Left cardiac atrium (tissue), 4 donors: ENCODE results near the gene DHRS11. TPM values are rescaled to one million over a fixed set of nuclear protein-coding genes. Genes with fewer than 3 reads are reported as not detected.
A peak's percentile ranks its signal among the peaks of the same experiment; 100 is the strongest.

Experiments
- ATAC-seq, 2 donors: fragments of 200-7000 bp; cut with Tn5 transposase; one replicate each; pipeline ENCODE4 v1.9.1; 2020; ENCODE audit warnings: mild to moderate bottlenecking in 2 of 2, moderate library complexity in 2 of 2
- DNase-seq: peaks from one replicate; pipeline ENCODE4 v3.0.0-alpha.2; 2020
- intact Hi-C, 2 donors: fragments of 100-400 bp; cut with DNase I; formaldehyde crosslinking; loops; one replicate each; pipeline versions ENCODE4 v1.14.1 to v1.15.1; 2022 to 2023
- total RNA-seq, 2 donors: library from RNA; stranded (reverse); fragmentation: NEBNext Ultra II Directional; extraction: Animal tissue kit (Norgen Biotek cat#: 25700); gene quantifications; one replicate each; pipeline ENCODE4 v1.2.1, GENCODE V29; 2021
- donor health status: DM: no; HTN: yes; CAD: no.
- donor health status: DM: no; HTN: yes; CAD: no; lungs with severe emphysema.
- donor health status: DM: yes; HTN: yes; CAD: no.
- donor health status: Dilated cardiomyopathy.

Gene DHRS11
- total RNA-seq, 2 donors from 2014 or later = 14.8 to 22.2 TPM

- no peak for ATAC-seq
- intact Hi-C loops = no loop called here
- DNase-seq = no peak
Observed at GRCh38 chr17:36640836-36641235, 49.2 kb downstream of the DHRS11 start.

- ATAC-seq = peak; percentile 16 to 19
Observed at GRCh38 chr17:36641331-36641876, 49.7 kb downstream of the DHRS11 start.

GRCh38 chr17:36641877-36642845 lies 50.5 kb downstream of the DHRS11 start:
- ATAC-seq (peak; percentile 41 to 44), DNase-seq (no peak)
- intact Hi-C loops = no loop called here

More at GRCh38 chr17:36641331-36641876, 49.7 kb downstream of the DHRS11 start:
- intact Hi-C loops = no loop called here
- DNase-seq = no peak

- DNase-seq = no peak
- ATAC-seq = no peak
- intact Hi-C loops = no loop called here
Observed at GRCh38 chr17:36643086-36643685, 51.5 kb downstream of the DHRS11 start.

GRCh38 chr17:36645422-36645821 lies 53.7 kb downstream of the DHRS11 start:
- DNase-seq (no peak), ATAC-seq (no peak)
- intact Hi-C loops = no loop called here

GRCh38 chr17:36647636-36648035 lies 56.0 kb downstream of the DHRS11 start:
- intact Hi-C loops = no loop called here
- no peak for ATAC-seq
- DNase-seq = no peak

- DNase-seq (no peak), ATAC-seq (no peak)
- intact Hi-C loops = no loop called here
Observed at GRCh38 chr17:36650096-36650775, 58.6 kb downstream of the DHRS11 start.

Other genes with a start within 250 kb of the DHRS11 start
- under 1 TPM in 1 of 2 donors, not detected in 1; 0.32 TPM for gene TBC1D3H, start 203.4 kb upstream of the DHRS11 start, total RNA-seq
- 10 to 100 TPM; 15.7 to 20.5 TPM for gene ZNHIT3, start 105.2 kb upstream of the DHRS11 start, total RNA-seq
- gene MYO19, start 57.0 kb upstream of the DHRS11 start, total RNA-seq = 10 to 100 TPM; 18.0 to 29.1 TPM
- gene PIGW, start 56.9 kb upstream of the DHRS11 start, total RNA-seq = 1 to 10 TPM; 5.7 to 9.9 TPM
- 10 to 100 TPM; 44.3 to 50.6 TPM for gene GGNBP2, start 47.0 kb upstream of the DHRS11 start, total RNA-seq
- gene MRM1, start 9.7 kb downstream of the DHRS11 start, total RNA-seq = 1 to 10 TPM; 3.8 to 6.8 TPM